Lower lobe of right lung (tissue), 2 donors: ENCODE measurements around the gene AJUBA. TPM values are rescaled to one million over a fixed set of nuclear protein-coding genes. Genes with fewer than 3 reads are reported as not detected.

ENCODE experiments used
- ATAC-seq, 2 donors: fragments of 200-7000 bp; cut with Tn5 transposase; one replicate each; pipeline ENCODE4 v1.9.1; 2020 to 2022; ENCODE audit warnings: mild to moderate bottlenecking in 2 of 2, moderate library complexity in 2 of 2
- DNase-seq: peaks from one replicate; pipeline ENCODE4 v3.0.0-alpha.2; 2020
- H3K27ac ChIP-seq: fragments of 200-600 bp; one replicate; pipeline ENCODE4 v1.8.0; 2022
- H3K27me3 ChIP-seq: fragments of 200-600 bp; one replicate; pipeline ENCODE4 v1.8.0; 2022; ENCODE audit warnings: low read depth
- H3K36me3 ChIP-seq: fragments of 200-600 bp; one replicate; pipeline ENCODE4 v1.8.0; 2022; ENCODE audit warnings: mild to moderate bottlenecking
- H3K4me1 ChIP-seq: fragments of 200-600 bp; one replicate; pipeline ENCODE4 v1.8.0; 2022
- H3K4me3 ChIP-seq: fragments of 200-600 bp; one replicate; pipeline ENCODE4 v1.8.0; 2022; ENCODE audit warnings: mild to moderate bottlenecking
- H3K9me3 ChIP-seq: fragments of 200-600 bp; one replicate; pipeline ENCODE4 v1.8.0; 2022
- intact Hi-C: fragments of 100-400 bp; cut with DNase I; formaldehyde crosslinking; loops from one replicate; pipeline ENCODE4 v1.11.0; 2022
- total RNA-seq: library from RNA; stranded (reverse); fragmentation: NEBNext Ultra II Directional; extraction: Animal tissue kit (Norgen Biotek cat#: 25700); gene quantifications from one replicate; pipeline ENCODE4 v1.2.1, GENCODE V29; 2021
- TF ChIP-seq, protein P1 (sequence below): fragments of 200-600 bp; IDR thresholded peaks from one replicate; pipeline ENCODE4 v1.8.0; 2022; ENCODE audit warnings: antibody characterized with exemption, mild to moderate bottlenecking
- donor health status: DM: no; HTN: yes; CAD: no; lungs with severe emphysema.

The AJUBA gene
- total RNA-seq, 1 donor from 2014 or later: 28.7 TPM

DNA sequence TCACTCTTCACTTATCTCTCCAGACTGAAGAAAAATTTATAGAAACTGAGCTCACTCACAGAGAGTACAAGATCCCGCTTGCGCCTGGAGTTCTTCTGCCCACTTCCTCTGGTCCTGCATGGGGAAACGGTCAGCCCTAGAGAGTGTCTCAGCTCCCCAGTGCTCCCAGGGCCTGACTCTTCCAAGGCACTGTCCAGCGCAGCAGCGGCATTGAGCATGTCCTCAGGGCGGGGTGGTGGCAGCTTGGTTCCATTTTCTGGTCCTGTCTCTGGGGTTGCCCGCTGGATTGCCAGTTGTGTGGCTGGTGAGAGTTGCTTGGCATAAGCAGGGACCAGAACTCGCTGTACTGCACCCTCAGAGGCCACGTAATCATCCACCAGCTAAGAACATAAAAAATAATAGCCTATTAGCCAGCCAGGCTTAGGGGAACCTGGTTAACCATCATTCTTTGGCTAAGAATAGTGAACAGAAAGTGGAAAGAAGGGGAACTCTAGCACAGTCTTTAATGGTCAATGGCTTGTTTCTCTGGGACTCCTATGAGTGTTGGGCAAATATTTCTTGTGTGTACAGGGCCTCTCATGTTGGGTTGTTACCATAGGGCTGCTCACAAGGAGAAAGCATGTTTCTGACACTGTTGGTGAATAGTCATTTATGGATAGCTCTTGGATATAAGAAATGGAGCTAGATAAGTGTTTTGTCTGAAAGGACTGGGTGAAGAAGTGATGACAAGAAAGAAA lies 13.7 kb upstream of the AJUBA start:
- intact Hi-C loops: no loop called here
- ATAC-seq: peak; percentile 69 to 87
- Histone ChIP-seq H3K27me3 (no peaks in the 10 kb centered on the region), H3K27ac (no peak overlapping the region), H3K36me3 (peaks cover 20% of the 10 kb centered on the region), H3K4me1 (peaks cover 9% of the 10 kb centered on the region), H3K4me3 (no peak overlapping the region), H3K9me3 (no peaks in the 10 kb centered on the region)
- TF ChIP-seq, protein P1, sequence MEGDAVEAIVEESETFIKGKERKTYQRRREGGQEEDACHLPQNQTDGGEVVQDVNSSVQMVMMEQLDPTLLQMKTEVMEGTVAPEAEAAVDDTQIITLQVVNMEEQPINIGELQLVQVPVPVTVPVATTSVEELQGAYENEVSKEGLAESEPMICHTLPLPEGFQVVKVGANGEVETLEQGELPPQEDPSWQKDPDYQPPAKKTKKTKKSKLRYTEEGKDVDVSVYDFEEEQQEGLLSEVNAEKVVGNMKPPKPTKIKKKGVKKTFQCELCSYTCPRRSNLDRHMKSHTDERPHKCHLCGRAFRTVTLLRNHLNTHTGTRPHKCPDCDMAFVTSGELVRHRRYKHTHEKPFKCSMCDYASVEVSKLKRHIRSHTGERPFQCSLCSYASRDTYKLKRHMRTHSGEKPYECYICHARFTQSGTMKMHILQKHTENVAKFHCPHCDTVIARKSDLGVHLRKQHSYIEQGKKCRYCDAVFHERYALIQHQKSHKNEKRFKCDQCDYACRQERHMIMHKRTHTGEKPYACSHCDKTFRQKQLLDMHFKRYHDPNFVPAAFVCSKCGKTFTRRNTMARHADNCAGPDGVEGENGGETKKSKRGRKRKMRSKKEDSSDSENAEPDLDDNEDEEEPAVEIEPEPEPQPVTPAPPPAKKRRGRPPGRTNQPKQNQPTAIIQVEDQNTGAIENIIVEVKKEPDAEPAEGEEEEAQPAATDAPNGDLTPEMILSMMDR: no peak
- DNase-seq: no peak

GRCh38 chr14:22994762-22995275 lies 12.5 kb upstream of the AJUBA start:
- Histone ChIP-seq H3K36me3 (peaks cover 20% of the 10 kb centered on the region), H3K9me3 (no peaks in the 10 kb centered on the region), H3K4me3 (no peak overlapping the region), H3K27me3 (no peaks in the 10 kb centered on the region), H3K27ac (no peak overlapping the region), H3K4me1 (peaks cover 9% of the 10 kb centered on the region)
- TF ChIP-seq, protein P1: peak; percentile 56
- peak; percentile 61 for DNase-seq
- peak; percentile 75 to 77 for ATAC-seq
- intact Hi-C loops: no loop called here

GRCh38 chr14:22993517-22993916 lies 11.2 kb upstream of the AJUBA start:
- Histone ChIP-seq H3K27me3 (no peaks in the 10 kb centered on the region), H3K27ac (no peak overlapping the region), H3K4me3 (no peak overlapping the region), H3K9me3 (no peaks in the 10 kb centered on the region), H3K36me3 (peaks cover 24% of the 10 kb centered on the region), H3K4me1 (peaks cover 9% of the 10 kb centered on the region)
- no peak for ATAC-seq
- TF ChIP-seq, protein P1: no peak
- intact Hi-C loops: no loop called here
- DNase-seq: no peak

DNA sequence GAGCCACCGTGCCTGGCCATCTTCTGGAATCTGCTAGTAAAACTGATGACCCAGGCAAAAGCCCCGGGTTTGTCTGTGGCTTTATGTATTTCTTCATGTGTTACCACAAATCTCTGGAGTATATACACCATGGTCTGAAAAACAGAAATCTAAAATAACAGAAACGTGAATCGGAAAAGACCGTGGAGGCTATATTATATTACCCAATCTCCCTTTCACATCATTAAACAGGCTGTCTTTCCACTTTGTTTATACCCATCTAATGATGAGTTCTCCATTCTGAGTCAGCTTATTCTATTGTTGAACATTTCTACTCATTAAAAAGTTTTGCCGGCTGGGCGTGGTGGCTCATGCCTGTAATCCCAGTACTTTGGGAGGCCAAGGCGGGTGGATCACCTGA lies 9.5 kb upstream of the AJUBA start:
- peaks cover 9% of the 10 kb centered on the region for H3K4me1 ChIP-seq
- ATAC-seq (no peak), DNase-seq (no peak)
- TF ChIP-seq, protein P1: no peak
- no peak overlapping the region for H3K4me3 ChIP-seq
- no peak overlapping the region for H3K27ac ChIP-seq
- no peaks in the 10 kb centered on the region for H3K9me3 ChIP-seq
- H3K36me3 ChIP-seq: peaks cover 22% of the 10 kb centered on the region
- intact Hi-C loops: no loop called here
- no peaks in the 10 kb centered on the region for H3K27me3 ChIP-seq

DNA sequence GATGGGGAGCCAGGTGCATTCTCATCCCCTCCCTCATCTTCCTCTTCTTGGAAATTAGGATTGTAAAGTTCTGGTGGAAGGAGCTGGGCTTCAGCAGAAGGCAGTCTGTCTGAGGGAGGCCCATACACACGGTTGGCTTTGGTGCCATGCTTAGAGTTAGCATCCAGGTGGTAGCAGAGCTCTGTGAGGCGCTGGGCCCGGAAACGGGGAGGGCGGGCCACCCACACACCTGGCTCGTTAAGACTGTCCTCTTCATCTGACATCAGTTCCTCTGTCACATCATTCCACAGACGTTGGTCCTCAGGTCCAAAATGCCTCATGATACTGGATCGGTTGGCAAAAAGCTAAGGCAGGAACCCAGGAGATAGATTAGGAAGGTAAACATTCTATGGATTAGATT lies 4.9 kb upstream of the AJUBA start:
- peaks cover 22% of the 10 kb centered on the region for H3K36me3 ChIP-seq
- DNase-seq (no peak), ATAC-seq (no peak)
- TF ChIP-seq, protein P1: no peak
- peaks cover 12% of the 10 kb centered on the region for H3K4me1 ChIP-seq
- intact Hi-C loops: loop anchor here (5.0 kb wide), 1 partner anchor 70 kb away; the partner anchor contains the start of gene CDH24
- no peaks in the 10 kb centered on the region for H3K27me3 ChIP-seq
- no peak overlapping the region for H3K4me3 ChIP-seq
- H3K27ac ChIP-seq: no peak overlapping the region
- H3K9me3 ChIP-seq: no peaks in the 10 kb centered on the region
